GM12878 (cell line): Measurements from ENCODE around the gene SESN1. TPM values are rescaled to one million over a fixed set of nuclear protein-coding genes. Genes with fewer than 3 reads are reported as not detected.

Source experiments
- ATF7 ChIP-seq: fragments of 450-650 bp; IDR thresholded peaks from 2 replicates; pipeline ENCODE4 v1.6.1; 2016; ENCODE audit warnings: low read depth, mild to moderate bottlenecking
- CREM ChIP-seq: IDR thresholded peaks from 2 replicates; pipeline ENCODE4 v1.6.1; 2014; ENCODE audit warnings: antibody characterized with exemption, low read depth
- DPF2 ChIP-seq: fragments of 450-650 bp; IDR thresholded peaks from 2 replicates; pipeline ENCODE4 v1.6.1; 2017; ENCODE audit warnings: mild to moderate bottlenecking
- ETV6 ChIP-seq, 2 experiments: fragments of 450-650 bp in 1 of 2; IDR thresholded peaks in 1 of 2; conservative IDR thresholded peaks in 1 of 2; 2 replicates each; pipeline ENCODE4 v1.6.1; 2014; ENCODE audit warnings: antibody characterized with exemption in 1 of 2, borderline replicate concordance in 1 of 2, low read depth in 1 of 2, mild to moderate bottlenecking in 1 of 2, moderate library complexity in 1 of 2
- GATAD2B ChIP-seq: fragments of 450-650 bp; conservative IDR thresholded peaks from 2 replicates; pipeline ENCODE4 v1.6.1; 2017; ENCODE audit warnings: low read depth, mild to moderate bottlenecking, moderate library complexity
- HDAC6 ChIP-seq: fragments of 200-600 bp; sonication (generic); IDR thresholded peaks from one replicate; pipeline ENCODE4 v1.8.0; 2017; ENCODE audit warnings: antibody characterized with exemption; ENCODE audit not compliant: unreplicated experiment
- MTA3 ChIP-seq: IDR thresholded peaks from 2 replicates; pipeline ENCODE4 v1.6.1; 2012; ENCODE audit warnings: low read length, inconsistent platforms, borderline replicate concordance
- MXI1 ChIP-seq: fragments of 150-350 bp; IDR thresholded peaks from 2 replicates; pipeline ENCODE4 v1.6.1; 2011; ENCODE audit warnings: low read depth, mild to moderate bottlenecking, inconsistent platforms, low read length, improper control_type of control experiment
- MYB ChIP-seq: fragments of 150-350 bp; IDR thresholded peaks from 2 replicates; pipeline ENCODE4 v1.6.1; 2014; ENCODE audit warnings: mild to moderate bottlenecking, low read depth, low read length, borderline replicate concordance
- NFYA ChIP-seq: IDR thresholded peaks from 2 replicates; pipeline ENCODE4 v1.6.1; 2011; ENCODE audit warnings: low read depth, mild to moderate bottlenecking, low read length, improper control_type of control experiment, borderline replicate concordance
- NR2C1 ChIP-seq: fragments of 450-650 bp; IDR thresholded peaks from 2 replicates; pipeline ENCODE4 v1.6.1; 2017; ENCODE audit warnings: antibody characterized with exemption, mild to moderate bottlenecking, moderate library complexity
- RELA ChIP-seq: fragments of 450-650 bp; IDR thresholded peaks from 2 replicates; pipeline ENCODE4 v1.8.0; 2014; ENCODE audit warnings: borderline replicate concordance; ENCODE audit not compliant: partially characterized antibody
- ZNF217 ChIP-seq: fragments of 450-650 bp; IDR thresholded peaks from 2 replicates; pipeline ENCODE4 v1.6.1; 2017; ENCODE audit warnings: antibody characterized with exemption, mild to moderate bottlenecking
- polyA plus RNA-seq, 11 experiments: library from polyadenylated mRNA; depleted of rRNA in 4 of 11; unstranded in 6 of 11; stranded (reverse) in 5 of 11; fragments of >200 nt; fragmentation: Nextera tagmentation in 4 of 11; fragmentation: Illumina TruSeq in 1 of 11; extraction: Ambion mirVana in 4 of 11; extraction: Trizol in 1 of 11; gene quantifications; 1 replicate in 1 of 11; 2 replicates in 10 of 11; pipeline versions ENCODE4 v1.2.1 to v1.2.3, GENCODE V29; 2011 to 2016; ENCODE audit warnings: inconsistent platforms in 2 of 11, missing spikeins in 2 of 11, low read depth in 1 of 11
- total RNA-seq, 4 experiments: library from RNA; depleted of rRNA in 3 of 4; stranded (reverse); fragments of >200 nt in 3 of 4; fragmentation: Illumina TruSeq in 1 of 4; extraction: Trizol in 1 of 4; gene quantifications; 2 replicates each; pipeline versions ENCODE4 v1.2.1 to v1.2.3, GENCODE V29; 2013 to 2021
- TF ChIP-seq, protein P1 (sequence below): IDR thresholded peaks from 2 replicates; pipeline ENCODE4 v1.6.1; 2012; ENCODE audit warnings: low read depth, low read length, improper control_type of control experiment
- TF ChIP-seq, protein P2 (sequence below): fragments of 450-650 bp; formaldehyde crosslinking; IDR thresholded peaks from 2 replicates; pipeline ENCODE4 v1.4.0; 2022; ENCODE audit warnings: mild to moderate bottlenecking, moderate library complexity
- TF ChIP-seq, protein P3 (sequence below): fragments of 450-650 bp; IDR thresholded peaks from 2 replicates; pipeline ENCODE4 v1.6.1; 2014; ENCODE audit warnings: mild to moderate bottlenecking
- TF ChIP-seq, protein P4 (sequence below): IDR thresholded peaks from 2 replicates; pipeline ENCODE4 v1.6.1; 2012; ENCODE audit warnings: low read depth, low read length, improper control_type of control experiment
- TF ChIP-seq, protein P5 (sequence below): fragments of 450-650 bp; IDR thresholded peaks from 2 replicates; pipeline ENCODE4 v1.6.1; 2017; ENCODE audit warnings: mild to moderate bottlenecking, moderate library complexity

SESN1 gene
- total and polyA plus RNA-seq, 10 of the 15 experiments (the other 5 are each of a cell fraction or from before 2014, with no cell fraction given) = 1.3 to 13.0 (median 3.3) TPM

DNA sequence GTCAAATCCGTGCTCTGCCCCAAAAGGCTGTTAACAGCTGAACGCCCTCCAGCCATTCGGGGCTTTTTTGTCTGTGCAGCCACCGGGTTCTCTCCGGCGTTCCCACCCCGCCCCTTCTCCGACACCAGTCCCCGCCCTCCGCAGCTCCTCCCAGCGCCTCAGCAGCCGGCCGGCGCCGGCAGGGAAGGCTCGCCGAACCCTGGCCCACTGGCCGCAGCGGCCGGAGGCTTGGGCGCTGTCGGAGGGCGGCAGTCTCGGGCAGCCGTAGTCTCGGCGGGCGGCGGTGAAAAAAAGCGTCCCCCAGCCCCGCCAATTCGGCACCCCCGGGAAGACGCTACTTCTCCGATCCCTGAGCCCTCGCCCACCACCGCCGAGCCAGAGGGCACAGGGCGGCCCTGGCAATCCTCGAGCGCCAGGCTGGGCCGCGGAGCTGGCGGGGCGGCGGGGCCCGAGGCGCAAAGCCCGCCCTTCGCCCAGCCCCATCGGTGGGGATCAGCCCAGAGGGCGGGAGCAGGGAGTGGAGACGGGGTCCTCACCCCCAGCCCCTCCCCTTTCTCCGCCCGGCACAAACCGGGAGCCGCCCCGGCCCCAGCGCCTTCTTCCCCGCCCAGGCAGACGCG, at the start of gene SESN1 (continued):
- TF ChIP-seq, protein P1, sequence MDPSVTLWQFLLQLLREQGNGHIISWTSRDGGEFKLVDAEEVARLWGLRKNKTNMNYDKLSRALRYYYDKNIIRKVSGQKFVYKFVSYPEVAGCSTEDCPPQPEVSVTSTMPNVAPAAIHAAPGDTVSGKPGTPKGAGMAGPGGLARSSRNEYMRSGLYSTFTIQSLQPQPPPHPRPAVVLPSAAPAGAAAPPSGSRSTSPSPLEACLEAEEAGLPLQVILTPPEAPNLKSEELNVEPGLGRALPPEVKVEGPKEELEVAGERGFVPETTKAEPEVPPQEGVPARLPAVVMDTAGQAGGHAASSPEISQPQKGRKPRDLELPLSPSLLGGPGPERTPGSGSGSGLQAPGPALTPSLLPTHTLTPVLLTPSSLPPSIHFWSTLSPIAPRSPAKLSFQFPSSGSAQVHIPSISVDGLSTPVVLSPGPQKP = no peak
- TF ChIP-seq MTA3 (no peak), MXI1 (no peak; the same call in none of the 2 replicates), ETV6 (conservative IDR thresholded peaks at IDR 0.05 in 1 of 2, IDR thresholded peaks at IDR 0.05 in 1 of 2; ENCODE audit: borderline replicate concordance in 1 of 2, low read depth in 1 of 2) (no peak), MYB (no peak), ZNF217 (peak; percentile 58; the same call in 1 of the 2 replicates), NR2C1 (no peak), GATAD2B (peak; percentile 99), HDAC6 (no peak), NFYA (no peak), CREM (no peak), DPF2 (peak; percentile 95), ATF7 (no peak), RELA (peak; percentile 64)
- TF ChIP-seq, protein P2, sequence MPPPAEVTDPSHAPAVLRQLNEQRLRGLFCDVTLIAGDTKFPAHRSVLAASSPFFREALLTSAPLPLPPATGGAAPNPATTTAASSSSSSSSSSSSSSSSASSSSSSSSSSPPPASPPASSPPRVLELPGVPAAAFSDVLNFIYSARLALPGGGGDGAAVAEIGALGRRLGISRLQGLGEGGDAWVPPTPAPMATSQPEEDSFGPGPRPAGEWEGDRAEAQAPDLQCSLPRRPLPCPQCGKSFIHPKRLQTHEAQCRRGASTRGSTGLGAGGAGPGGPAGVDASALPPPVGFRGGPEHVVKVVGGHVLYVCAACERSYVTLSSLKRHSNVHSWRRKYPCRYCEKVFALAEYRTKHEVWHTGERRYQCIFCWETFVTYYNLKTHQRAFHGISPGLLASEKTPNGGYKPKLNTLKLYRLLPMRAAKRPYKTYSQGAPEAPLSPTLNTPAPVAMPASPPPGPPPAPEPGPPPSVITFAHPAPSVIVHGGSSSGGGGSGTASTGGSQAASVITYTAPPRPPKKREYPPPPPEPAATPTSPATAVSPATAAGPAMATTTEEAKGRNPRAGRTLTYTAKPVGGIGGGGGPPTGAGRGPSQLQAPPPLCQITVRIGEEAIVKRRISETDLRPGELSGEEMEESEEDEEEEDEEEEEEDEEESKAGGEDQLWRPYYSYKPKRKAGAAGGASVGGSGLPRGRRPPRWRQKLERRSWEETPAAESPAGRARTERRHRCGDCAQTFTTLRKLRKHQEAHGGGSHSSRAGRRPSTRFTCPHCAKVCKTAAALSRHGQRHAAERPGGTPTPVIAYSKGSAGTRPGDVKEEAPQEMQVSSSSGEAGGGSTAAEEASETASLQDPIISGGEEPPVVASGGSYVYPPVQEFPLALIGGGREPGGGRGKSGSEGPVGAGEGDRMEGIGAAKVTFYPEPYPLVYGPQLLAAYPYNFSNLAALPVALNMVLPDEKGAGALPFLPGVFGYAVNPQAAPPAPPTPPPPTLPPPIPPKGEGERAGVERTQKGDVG (CRISPR knock-in tag) = no peak
- TF ChIP-seq, protein P3, sequence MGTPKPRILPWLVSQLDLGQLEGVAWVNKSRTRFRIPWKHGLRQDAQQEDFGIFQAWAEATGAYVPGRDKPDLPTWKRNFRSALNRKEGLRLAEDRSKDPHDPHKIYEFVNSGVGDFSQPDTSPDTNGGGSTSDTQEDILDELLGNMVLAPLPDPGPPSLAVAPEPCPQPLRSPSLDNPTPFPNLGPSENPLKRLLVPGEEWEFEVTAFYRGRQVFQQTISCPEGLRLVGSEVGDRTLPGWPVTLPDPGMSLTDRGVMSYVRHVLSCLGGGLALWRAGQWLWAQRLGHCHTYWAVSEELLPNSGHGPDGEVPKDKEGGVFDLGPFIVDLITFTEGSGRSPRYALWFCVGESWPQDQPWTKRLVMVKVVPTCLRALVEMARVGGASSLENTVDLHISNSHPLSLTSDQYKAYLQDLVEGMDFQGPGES = no peak
- TF ChIP-seq, protein P4, sequence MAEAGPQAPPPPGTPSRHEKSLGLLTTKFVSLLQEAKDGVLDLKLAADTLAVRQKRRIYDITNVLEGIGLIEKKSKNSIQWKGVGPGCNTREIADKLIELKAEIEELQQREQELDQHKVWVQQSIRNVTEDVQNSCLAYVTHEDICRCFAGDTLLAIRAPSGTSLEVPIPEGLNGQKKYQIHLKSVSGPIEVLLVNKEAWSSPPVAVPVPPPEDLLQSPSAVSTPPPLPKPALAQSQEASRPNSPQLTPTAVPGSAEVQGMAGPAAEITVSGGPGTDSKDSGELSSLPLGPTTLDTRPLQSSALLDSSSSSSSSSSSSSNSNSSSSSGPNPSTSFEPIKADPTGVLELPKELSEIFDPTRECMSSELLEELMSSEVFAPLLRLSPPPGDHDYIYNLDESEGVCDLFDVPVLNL = no peak; the same call in 1 of the 2 replicates
- TF ChIP-seq, protein P5, sequence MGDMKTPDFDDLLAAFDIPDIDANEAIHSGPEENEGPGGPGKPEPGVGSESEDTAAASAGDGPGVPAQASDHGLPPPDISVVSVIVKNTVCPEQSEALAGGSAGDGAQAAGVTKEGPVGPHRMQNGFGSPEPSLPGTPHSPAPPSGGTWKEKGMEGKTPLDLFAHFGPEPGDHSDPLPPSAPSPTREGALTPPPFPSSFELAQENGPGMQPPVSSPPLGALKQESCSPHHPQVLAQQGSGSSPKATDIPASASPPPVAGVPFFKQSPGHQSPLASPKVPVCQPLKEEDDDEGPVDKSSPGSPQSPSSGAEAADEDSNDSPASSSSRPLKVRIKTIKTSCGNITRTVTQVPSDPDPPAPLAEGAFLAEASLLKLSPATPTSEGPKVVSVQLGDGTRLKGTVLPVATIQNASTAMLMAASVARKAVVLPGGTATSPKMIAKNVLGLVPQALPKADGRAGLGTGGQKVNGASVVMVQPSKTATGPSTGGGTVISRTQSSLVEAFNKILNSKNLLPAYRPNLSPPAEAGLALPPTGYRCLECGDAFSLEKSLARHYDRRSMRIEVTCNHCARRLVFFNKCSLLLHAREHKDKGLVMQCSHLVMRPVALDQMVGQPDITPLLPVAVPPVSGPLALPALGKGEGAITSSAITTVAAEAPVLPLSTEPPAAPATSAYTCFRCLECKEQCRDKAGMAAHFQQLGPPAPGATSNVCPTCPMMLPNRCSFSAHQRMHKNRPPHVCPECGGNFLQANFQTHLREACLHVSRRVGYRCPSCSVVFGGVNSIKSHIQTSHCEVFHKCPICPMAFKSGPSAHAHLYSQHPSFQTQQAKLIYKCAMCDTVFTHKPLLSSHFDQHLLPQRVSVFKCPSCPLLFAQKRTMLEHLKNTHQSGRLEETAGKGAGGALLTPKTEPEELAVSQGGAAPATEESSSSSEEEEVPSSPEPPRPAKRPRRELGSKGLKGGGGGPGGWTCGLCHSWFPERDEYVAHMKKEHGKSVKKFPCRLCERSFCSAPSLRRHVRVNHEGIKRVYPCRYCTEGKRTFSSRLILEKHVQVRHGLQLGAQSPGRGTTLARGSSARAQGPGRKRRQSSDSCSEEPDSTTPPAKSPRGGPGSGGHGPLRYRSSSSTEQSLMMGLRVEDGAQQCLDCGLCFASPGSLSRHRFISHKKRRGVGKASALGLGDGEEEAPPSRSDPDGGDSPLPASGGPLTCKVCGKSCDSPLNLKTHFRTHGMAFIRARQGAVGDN = peak; percentile 68
